ENCODE measurements around the gene TFIP11.

Gene TFIP11

DNA sequence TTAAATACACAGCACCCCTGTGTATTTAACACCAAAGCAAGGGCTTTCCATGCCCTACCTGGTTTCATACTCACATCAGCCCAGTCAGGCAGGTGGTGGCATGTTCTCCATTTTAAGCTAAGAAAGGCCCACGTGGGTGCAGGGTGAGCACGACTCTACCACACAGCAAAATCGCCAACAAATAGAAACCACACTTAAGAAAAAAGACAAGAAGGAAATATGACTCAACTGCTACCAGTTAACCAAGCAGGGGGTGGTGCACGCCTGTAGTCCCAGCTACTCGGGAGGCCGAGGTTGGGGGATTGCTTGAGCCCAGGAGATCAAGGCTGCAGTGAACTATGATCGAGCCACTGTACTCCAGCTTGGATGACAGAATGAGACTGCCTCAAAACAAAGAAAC, 35.2 kb upstream of the TFIP11 start:
- TF ChIP-seq, protein P1, sequence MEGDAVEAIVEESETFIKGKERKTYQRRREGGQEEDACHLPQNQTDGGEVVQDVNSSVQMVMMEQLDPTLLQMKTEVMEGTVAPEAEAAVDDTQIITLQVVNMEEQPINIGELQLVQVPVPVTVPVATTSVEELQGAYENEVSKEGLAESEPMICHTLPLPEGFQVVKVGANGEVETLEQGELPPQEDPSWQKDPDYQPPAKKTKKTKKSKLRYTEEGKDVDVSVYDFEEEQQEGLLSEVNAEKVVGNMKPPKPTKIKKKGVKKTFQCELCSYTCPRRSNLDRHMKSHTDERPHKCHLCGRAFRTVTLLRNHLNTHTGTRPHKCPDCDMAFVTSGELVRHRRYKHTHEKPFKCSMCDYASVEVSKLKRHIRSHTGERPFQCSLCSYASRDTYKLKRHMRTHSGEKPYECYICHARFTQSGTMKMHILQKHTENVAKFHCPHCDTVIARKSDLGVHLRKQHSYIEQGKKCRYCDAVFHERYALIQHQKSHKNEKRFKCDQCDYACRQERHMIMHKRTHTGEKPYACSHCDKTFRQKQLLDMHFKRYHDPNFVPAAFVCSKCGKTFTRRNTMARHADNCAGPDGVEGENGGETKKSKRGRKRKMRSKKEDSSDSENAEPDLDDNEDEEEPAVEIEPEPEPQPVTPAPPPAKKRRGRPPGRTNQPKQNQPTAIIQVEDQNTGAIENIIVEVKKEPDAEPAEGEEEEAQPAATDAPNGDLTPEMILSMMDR (IDR thresholded peaks at IDR 0.05; ENCODE audit: insufficient read depth, low read length) = no peak
- no peak for TF ChIP-seq SPI1 (IDR thresholded peaks at IDR 0.05; ENCODE audit: borderline replicate concordance, low read depth)
- no peak for TF ChIP-seq POLR2AphosphoS5 (IDR thresholded peaks at IDR 0.05; ENCODE audit: low read depth)
- TF ChIP-seq GABPA (IDR thresholded peaks at IDR 0.05; ENCODE audit: low read depth) = no peak
- TF ChIP-seq, protein P2, sequence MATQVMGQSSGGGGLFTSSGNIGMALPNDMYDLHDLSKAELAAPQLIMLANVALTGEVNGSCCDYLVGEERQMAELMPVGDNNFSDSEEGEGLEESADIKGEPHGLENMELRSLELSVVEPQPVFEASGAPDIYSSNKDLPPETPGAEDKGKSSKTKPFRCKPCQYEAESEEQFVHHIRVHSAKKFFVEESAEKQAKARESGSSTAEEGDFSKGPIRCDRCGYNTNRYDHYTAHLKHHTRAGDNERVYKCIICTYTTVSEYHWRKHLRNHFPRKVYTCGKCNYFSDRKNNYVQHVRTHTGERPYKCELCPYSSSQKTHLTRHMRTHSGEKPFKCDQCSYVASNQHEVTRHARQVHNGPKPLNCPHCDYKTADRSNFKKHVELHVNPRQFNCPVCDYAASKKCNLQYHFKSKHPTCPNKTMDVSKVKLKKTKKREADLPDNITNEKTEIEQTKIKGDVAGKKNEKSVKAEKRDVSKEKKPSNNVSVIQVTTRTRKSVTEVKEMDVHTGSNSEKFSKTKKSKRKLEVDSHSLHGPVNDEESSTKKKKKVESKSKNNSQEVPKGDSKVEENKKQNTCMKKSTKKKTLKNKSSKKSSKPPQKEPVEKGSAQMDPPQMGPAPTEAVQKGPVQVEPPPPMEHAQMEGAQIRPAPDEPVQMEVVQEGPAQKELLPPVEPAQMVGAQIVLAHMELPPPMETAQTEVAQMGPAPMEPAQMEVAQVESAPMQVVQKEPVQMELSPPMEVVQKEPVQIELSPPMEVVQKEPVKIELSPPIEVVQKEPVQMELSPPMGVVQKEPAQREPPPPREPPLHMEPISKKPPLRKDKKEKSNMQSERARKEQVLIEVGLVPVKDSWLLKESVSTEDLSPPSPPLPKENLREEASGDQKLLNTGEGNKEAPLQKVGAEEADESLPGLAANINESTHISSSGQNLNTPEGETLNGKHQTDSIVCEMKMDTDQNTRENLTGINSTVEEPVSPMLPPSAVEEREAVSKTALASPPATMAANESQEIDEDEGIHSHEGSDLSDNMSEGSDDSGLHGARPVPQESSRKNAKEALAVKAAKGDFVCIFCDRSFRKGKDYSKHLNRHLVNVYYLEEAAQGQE (IDR thresholded peaks at IDR 0.05; ENCODE audit: insufficient replicate concordance, low read depth) = no peak
- no peak overlapping the region for H3K4me3 ChIP-seq (replicated peaks; ENCODE audit: insufficient read depth, low read length)
- H3K27ac ChIP-seq (replicated peaks) = peak overlapping the region; percentile 17; the same call in 1 of the 2 replicates

DNA sequence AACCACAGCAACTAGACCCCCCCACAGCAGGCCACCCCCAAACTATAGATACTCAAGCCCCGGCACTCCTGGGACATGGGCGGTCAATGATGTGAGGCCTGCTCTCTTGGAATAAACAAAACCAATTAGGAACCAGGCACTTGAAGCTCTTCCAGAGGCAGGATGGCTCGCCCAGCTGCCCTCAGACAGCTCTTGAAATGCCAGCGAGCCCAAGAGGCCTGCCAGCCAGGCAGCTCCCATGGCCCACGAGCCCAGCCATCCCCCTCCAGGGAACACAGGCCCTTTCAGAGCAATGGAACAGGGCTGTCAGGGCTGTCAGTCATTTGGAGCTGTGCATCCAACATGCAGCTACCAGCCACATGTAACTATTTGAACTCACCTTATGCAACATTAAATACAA, 34.0 kb upstream of the TFIP11 start:
- no peak for DNase-seq (ENCODE audit: low read depth in 1 of 2, low spot score in 1 of 2)
- Histone ChIP-seq H3K27me3 (ENCODE audit: insufficient read depth, poor library complexity, severe bottlenecking) (no peaks in the 10 kb centered on the region), H3K27ac (replicated peaks) (no peak overlapping the region), H3K4me3 (replicated peaks; ENCODE audit: insufficient read depth, low read length) (no peak overlapping the region)
- TF ChIP-seq POLR2AphosphoS5 (IDR thresholded peaks at IDR 0.05; ENCODE audit: low read depth) = no peak
- TF ChIP-seq, protein P2 (IDR thresholded peaks at IDR 0.05; ENCODE audit: insufficient replicate concordance, low read depth) = no peak
- TF ChIP-seq SPI1 (IDR thresholded peaks at IDR 0.05; ENCODE audit: borderline replicate concordance, low read depth) = no peak
- TF ChIP-seq GABPA (IDR thresholded peaks at IDR 0.05; ENCODE audit: low read depth) = no peak
- TF ChIP-seq, protein P1 (IDR thresholded peaks at IDR 0.05; ENCODE audit: insufficient read depth, low read length) = no peak

More for the DNA sequence above, 35.2 kb upstream of the TFIP11 start:
- peak in 1 of 2 experiments; percentile 63 for DNase-seq (ENCODE audit: low read depth in 1 of 2, low spot score in 1 of 2)
- no peaks in the 10 kb centered on the region for H3K27me3 ChIP-seq (ENCODE audit: insufficient read depth, poor library complexity, severe bottlenecking)

DNA sequence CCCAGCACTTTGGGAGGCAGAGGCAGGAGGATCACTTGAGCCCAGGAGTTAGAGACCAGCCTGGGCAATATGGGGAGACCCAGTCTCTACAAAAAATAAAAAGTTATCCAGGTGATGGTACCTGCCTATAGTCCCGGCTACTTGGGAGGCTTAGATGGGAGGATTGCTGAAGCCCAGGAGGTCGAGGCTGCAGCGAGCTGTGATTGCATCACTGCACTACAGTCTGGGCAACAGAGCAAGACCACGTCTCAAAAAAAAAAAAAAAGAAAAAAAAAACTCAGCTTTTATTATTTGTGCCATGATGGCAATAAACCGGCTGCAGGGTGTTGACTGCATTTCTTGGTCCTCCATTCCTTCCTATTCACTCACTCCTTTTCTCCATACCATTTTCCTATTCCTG, 33.6 kb upstream of the TFIP11 start:
- TF ChIP-seq, protein P2 (IDR thresholded peaks at IDR 0.05; ENCODE audit: insufficient replicate concordance, low read depth) = no peak
- TF ChIP-seq, protein P1 (IDR thresholded peaks at IDR 0.05; ENCODE audit: insufficient read depth, low read length) = no peak
- TF ChIP-seq SPI1 (IDR thresholded peaks at IDR 0.05; ENCODE audit: borderline replicate concordance, low read depth) = no peak
- TF ChIP-seq GABPA (IDR thresholded peaks at IDR 0.05; ENCODE audit: low read depth) = no peak
- no peak for TF ChIP-seq POLR2AphosphoS5 (IDR thresholded peaks at IDR 0.05; ENCODE audit: low read depth)
- Histone ChIP-seq H3K4me3 (replicated peaks; ENCODE audit: insufficient read depth, low read length) (no peak overlapping the region), H3K27ac (replicated peaks) (no peak overlapping the region), H3K27me3 (ENCODE audit: insufficient read depth, poor library complexity, severe bottlenecking) (no peaks in the 10 kb centered on the region)
- no peak for DNase-seq (ENCODE audit: low read depth in 1 of 2, low spot score in 1 of 2)

Data from HL-60 (cell line).